Activated CD8-positive, alpha-beta T cell treated with anti-CD3 and anti-CD28 coated beads for 36 hours (primary cell): ENCODE measurements around the gene INPP4B. TPM values are rescaled to one million over a fixed set of nuclear protein-coding genes. Genes with fewer than 3 reads are reported as not detected.

Source experiments
- ATAC-seq: fragments of 200-7000 bp; cut with Tn5 transposase; one replicate; pipeline ENCODE4 v1.10.0; 2021; ENCODE audit warnings: mild to moderate bottlenecking, moderate library complexity
- CTCF ChIA-PET: fragments of 350-600 bp; sonication (Branson Sonifier 250); formaldehyde crosslinking; loops from one replicate; lab custom pipeline; 2021; ENCODE audit warnings: antibody characterized with exemption; lab: Charles Lee
- POLR2A ChIA-PET: fragments of 350-600 bp; sonication (Branson Sonifier 250); formaldehyde crosslinking; loops from one replicate; lab custom pipeline; 2021; ENCODE audit warnings: antibody characterized with exemption; lab: Charles Lee
- DNase-seq: peaks from one replicate; pipeline ENCODE4 v3.0.0-alpha.2; 2020
- H3K27ac Mint-ChIP-seq: one replicate; pipeline ENCODE4 v1.8.0; 2021; ENCODE audit warnings: mild to moderate bottlenecking, mixed read lengths
- H3K27me3 Mint-ChIP-seq: one replicate; pipeline ENCODE4 v1.8.0; 2021; ENCODE audit warnings: mixed read lengths
- H3K36me3 Mint-ChIP-seq: one replicate; pipeline ENCODE4 v1.8.0; 2021; ENCODE audit warnings: low read depth, mixed read lengths
- H3K4me1 Mint-ChIP-seq: one replicate; pipeline ENCODE4 v1.8.0; 2021; ENCODE audit warnings: low read depth, mixed read lengths
- H3K4me3 Mint-ChIP-seq: one replicate; pipeline ENCODE4 v1.8.0; 2021; ENCODE audit warnings: mild to moderate bottlenecking, moderate library complexity, mixed read lengths
- H3K9me3 Mint-ChIP-seq: one replicate; pipeline ENCODE4 v1.8.0; 2021; ENCODE audit warnings: mixed read lengths
- intact Hi-C: fragments of 100-400 bp; cut with micrococcal nuclease; formaldehyde crosslinking; loops from one replicate; pipeline ENCODE4 v1.10.0; 2022
- total RNA-seq, 2 experiments: library from RNA; stranded (reverse); gene quantifications; one replicate each; pipeline ENCODE4 v1.2.3, GENCODE V29; 2021
- TF ChIP-seq, protein P1 (sequence below): fragments of 200-600 bp; IDR thresholded peaks from one replicate; pipeline ENCODE4 v1.8.0; 2022; ENCODE audit warnings: antibody characterized with exemption, mild to moderate bottlenecking

The INPP4B gene
- total RNA-seq, 2 experiments from 2014 or later = 46.1 to 46.9 TPM

DNA sequence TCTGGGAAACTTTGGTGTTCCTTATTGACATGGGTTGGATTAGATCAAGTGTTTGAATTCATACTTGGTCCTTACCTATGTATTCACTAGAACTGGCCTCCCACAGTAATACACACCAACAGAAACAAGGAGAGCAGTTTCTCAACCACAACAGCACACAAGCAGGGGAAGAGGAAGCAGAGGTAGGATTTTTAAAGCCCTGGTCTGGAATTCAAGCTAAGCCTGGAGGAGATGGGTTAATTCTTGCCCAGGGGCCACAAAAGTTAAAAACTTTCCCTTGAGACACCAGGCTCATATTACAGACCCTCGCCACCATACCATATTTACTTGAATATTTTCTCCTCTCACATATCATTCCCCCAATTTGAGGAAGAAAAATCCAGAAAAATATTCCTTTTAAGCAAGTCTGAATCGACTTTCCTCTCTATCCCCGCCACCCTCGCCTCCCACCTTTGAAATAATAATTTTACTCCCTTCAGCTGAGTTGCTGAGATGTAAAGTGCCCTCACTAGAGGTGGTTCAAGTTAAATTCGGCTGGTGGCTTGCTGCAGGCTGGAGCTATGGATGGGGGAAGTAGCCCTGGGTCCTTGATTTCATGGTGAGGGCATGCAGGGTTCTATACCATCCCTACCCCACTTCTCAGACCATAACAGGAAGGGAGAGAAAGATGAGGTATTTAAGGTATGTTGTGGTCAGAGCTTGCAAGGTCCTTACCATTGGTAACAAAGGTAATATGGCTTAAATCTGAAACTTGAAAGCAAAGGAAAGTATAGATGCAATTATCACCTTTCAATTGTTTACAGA, 440.2 kb downstream of the INPP4B start:
- ChIA-PET CTCF (interaction anchor here (1.1 to 5.9 kb wide), 15 partner anchors 9 to 314 kb away, joined by 3 to 60 read pairs (median 5); no protein-coding TSS in a partner anchor), POLR2A (interaction anchor here (0.7 to 6.0 kb wide), 17 partner anchors 9 to 298 kb away, joined by 3 to 52 read pairs (median 7); no protein-coding TSS in a partner anchor)
- H3K4me1 Mint-ChIP-seq = peaks cover 63% of the 10 kb centered on the region
- TF ChIP-seq, protein P1, sequence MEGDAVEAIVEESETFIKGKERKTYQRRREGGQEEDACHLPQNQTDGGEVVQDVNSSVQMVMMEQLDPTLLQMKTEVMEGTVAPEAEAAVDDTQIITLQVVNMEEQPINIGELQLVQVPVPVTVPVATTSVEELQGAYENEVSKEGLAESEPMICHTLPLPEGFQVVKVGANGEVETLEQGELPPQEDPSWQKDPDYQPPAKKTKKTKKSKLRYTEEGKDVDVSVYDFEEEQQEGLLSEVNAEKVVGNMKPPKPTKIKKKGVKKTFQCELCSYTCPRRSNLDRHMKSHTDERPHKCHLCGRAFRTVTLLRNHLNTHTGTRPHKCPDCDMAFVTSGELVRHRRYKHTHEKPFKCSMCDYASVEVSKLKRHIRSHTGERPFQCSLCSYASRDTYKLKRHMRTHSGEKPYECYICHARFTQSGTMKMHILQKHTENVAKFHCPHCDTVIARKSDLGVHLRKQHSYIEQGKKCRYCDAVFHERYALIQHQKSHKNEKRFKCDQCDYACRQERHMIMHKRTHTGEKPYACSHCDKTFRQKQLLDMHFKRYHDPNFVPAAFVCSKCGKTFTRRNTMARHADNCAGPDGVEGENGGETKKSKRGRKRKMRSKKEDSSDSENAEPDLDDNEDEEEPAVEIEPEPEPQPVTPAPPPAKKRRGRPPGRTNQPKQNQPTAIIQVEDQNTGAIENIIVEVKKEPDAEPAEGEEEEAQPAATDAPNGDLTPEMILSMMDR = no peak
- no peaks in the 10 kb centered on the region for H3K27me3 Mint-ChIP-seq
- H3K4me3 Mint-ChIP-seq = peak overlapping the region; percentile 88
- H3K9me3 Mint-ChIP-seq = no peaks in the 10 kb centered on the region
- DNase-seq (peak; percentile 18), ATAC-seq (peak; percentile 4)
- peak overlapping the region; percentile 98 for H3K27ac Mint-ChIP-seq
- intact Hi-C loops = loop anchor here (2.0 to 10.0 kb wide), 4 partner anchors 29 to 161 kb away; no protein-coding TSS in a partner anchor
- peaks cover 26% of the 10 kb centered on the region for H3K36me3 Mint-ChIP-seq

DNA sequence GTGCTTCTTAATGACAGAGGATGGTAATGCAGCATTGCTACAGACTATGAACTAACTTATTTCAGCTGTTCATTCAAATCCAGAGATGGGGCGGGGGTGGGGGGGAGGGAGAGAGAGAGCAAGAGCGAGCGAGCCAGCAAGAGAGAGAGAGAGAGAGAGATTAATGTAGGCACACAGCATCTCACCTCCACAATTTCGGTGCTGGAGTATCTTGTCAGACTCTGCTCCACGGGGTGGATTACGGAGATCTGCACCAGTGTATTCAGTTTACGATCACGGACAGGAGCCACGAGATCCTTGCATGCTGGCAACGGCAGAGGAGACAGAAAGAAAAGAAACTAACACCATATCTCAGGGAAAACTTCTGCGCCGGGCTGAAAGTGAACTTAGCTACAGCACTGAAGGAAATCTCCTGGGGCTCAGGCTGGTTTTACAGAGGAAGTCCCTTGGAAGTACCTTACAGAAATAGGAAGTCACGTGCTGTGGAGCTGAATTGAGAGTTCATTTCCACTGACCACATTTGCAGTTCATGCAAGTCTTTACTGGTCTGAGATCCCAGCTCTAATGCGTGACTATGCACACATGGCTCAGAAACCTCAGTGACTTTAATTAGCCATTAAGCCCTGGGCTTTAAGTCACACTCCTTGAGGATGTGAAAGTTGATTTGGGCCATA, 440.9 kb downstream of the INPP4B start:
- H3K36me3 Mint-ChIP-seq = peaks cover 31% of the 10 kb centered on the region
- no peaks in the 10 kb centered on the region for H3K27me3 Mint-ChIP-seq
- ChIA-PET POLR2A (interaction anchor here (1.0 to 6.0 kb wide), 15 partner anchors 8 to 299 kb away, joined by 3 to 52 read pairs (median 9); no protein-coding TSS in a partner anchor), CTCF (interaction anchor here (1.1 to 5.9 kb wide), 7 partner anchors 12 to 315 kb away, joined by 3 to 60 read pairs (median 5); no protein-coding TSS in a partner anchor)
- DNase-seq = peak; percentile 74
- H3K4me3 Mint-ChIP-seq = peak overlapping the region; percentile 88
- no peaks in the 10 kb centered on the region for H3K9me3 Mint-ChIP-seq
- intact Hi-C loops = loop anchor here (5.0 to 10.0 kb wide), 3 partner anchors 48 to 162 kb away; no protein-coding TSS in a partner anchor
- peak; percentile 59 for ATAC-seq
- peaks cover 66% of the 10 kb centered on the region for H3K4me1 Mint-ChIP-seq
- peak overlapping the region; percentile 98 for H3K27ac Mint-ChIP-seq
- TF ChIP-seq, protein P1 = no peak

DNA sequence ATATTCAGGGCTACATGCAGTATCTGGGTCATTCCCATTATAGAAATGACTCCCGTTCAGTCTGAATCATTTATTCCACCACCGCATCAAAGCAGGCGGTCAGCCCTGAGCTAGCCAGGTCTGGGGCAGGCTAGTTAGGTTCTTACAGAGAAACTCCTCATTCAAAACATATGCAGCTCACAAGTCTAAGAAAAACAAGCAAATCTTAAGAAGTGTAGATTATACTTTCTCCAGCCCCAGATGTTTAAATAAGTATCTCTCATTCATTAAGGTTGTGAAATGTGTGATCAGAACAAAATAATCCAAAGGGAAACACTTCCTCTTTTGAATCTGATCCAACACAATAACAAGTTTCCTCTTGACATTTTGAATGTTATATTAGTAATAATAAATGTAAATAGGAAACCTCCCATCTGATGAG, 441.9 kb downstream of the INPP4B start:
- DNase-seq = peak; percentile 79
- H3K36me3 Mint-ChIP-seq = peaks cover 37% of the 10 kb centered on the region
- intact Hi-C loops = loop anchor here (10.0 kb wide), 1 partner anchor 109 kb away; no protein-coding TSS in a partner anchor
- peak overlapping the region; percentile 88 for H3K4me3 Mint-ChIP-seq
- peak; percentile 4 for ATAC-seq
- peaks cover 66% of the 10 kb centered on the region for H3K4me1 Mint-ChIP-seq
- H3K9me3 Mint-ChIP-seq = no peaks in the 10 kb centered on the region
- POLR2A ChIA-PET = interaction anchor here (1.0 to 6.0 kb wide), 6 partner anchors 7 to 29 kb away, joined by 4 to 52 read pairs (median 12); no protein-coding TSS in a partner anchor
- peak overlapping the region; percentile 98 for H3K27ac Mint-ChIP-seq
- H3K27me3 Mint-ChIP-seq = no peaks in the 10 kb centered on the region
- TF ChIP-seq, protein P1 = no peak
- CTCF ChIA-PET = interaction anchor here (1.9 to 4.5 kb wide), 2 partner anchors 13 to 50 kb away, joined by 7 to 51 read pairs; no protein-coding TSS in a partner anchor

DNA sequence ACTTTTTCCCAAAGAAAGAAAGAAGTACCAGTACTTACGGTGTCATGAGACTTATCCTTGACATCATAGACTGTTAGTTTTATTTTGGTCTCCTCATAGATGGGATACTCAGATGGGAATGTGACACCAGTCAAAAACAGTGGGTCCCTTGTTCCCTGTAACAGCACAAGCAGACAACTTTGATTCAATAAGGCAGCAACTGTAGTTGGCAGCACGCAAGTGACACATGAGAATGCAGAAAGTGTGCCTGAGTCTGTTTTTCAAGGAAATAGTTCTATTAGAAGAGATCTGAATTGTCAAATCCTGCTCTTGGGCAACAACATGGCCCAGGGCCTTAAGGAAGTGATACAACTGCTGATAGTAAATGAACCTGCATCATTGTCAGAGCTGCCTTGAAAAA, 443.2 kb downstream of the INPP4B start:
- intact Hi-C loops = loop anchor here (10.0 kb wide), 1 partner anchor 108 kb away; no protein-coding TSS in a partner anchor
- ChIA-PET CTCF (interaction anchor here (1.9 kb wide), 2 partner anchors 14 to 49 kb away, joined by 5 to 7 read pairs; no protein-coding TSS in a partner anchor), POLR2A (interaction anchor here (0.7 to 6.0 kb wide), 6 partner anchors 11 to 213 kb away, joined by 3 to 52 read pairs (median 3); no protein-coding TSS in a partner anchor)
- H3K4me1 Mint-ChIP-seq = peaks cover 62% of the 10 kb centered on the region
- H3K4me3 Mint-ChIP-seq = peak overlapping the region; percentile 79
- peak overlapping the region; percentile 91 for H3K27ac Mint-ChIP-seq
- no peaks in the 10 kb centered on the region for H3K27me3 Mint-ChIP-seq
- TF ChIP-seq, protein P1 = no peak
- H3K9me3 Mint-ChIP-seq = no peaks in the 10 kb centered on the region
- DNase-seq = peak; percentile 27
- H3K36me3 Mint-ChIP-seq = peaks cover 46% of the 10 kb centered on the region
- no peak for ATAC-seq
